ENCODE measurements around the gene SPEM2. TPM values are rescaled to one million over a fixed set of nuclear protein-coding genes. Genes with fewer than 3 reads are reported as not detected.

The SPEM2 gene
- total RNA-seq, 1 experiment from 2014 or later, result not detected

DNA sequence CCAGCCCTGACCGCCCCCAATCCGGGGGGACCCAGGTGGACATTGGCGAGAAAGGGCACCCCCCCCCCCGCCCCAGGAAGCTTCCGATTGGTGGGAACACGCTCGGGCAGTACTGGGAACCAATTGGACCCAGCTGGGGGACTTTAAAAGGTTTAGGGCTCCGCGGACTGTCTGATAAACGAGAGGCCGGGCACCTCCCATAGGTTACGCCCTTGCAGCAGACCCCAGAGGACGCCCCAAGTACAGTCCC is 21.8 kb upstream of the SPEM2 start:
- Histone ChIP-seq H2AFZ (ENCODE audit: low read depth, low read length, poor library complexity, severe bottlenecking) (no peak overlapping the region), H3K4me2 (ENCODE audit: low read length) (peak overlapping the region; percentile 81), H3K9me2 (ENCODE audit: insufficient read depth) (no peaks in the 10 kb centered on the region), H3K4me3 (replicated peaks in 1 of 2; ENCODE audit: low read depth in 1 of 2, low read length in 2 of 2) (peak overlapping the region; percentile 61 to 83), H3K36me3 (ENCODE audit: control insufficient read depth in 1 of 2, insufficient read depth in 2 of 2, low read length in 2 of 2) (no peaks in the 10 kb centered on the region), H3K4me1 (ENCODE audit: control insufficient read depth in 1 of 2, insufficient read depth in 2 of 2, low read length in 2 of 2) (peaks cover 33 to 48% of the 10 kb centered on the region in 2 experiments), H3K9me3 (ENCODE audit: control insufficient read depth in 1 of 2, insufficient read depth in 1 of 2, low read depth in 1 of 2, low read length in 2 of 2) (no peaks in the 10 kb centered on the region), H3K9ac (ENCODE audit: low read length) (peak overlapping the region; percentile 69), H3K27ac (ENCODE audit: low read depth, low read length) (peak overlapping the region; percentile 70), H4K20me1 (ENCODE audit: insufficient read depth) (no peaks in the 10 kb centered on the region), H3K27me3 (ENCODE audit: insufficient read depth, low read length) (no peaks in the 10 kb centered on the region), H3K79me2 (ENCODE audit: insufficient read depth, low read length) (peaks cover 8% of the 10 kb centered on the region)
- POLR2A ChIA-PET, result interaction anchor here (0.6 to 2.3 kb wide), 30 partner anchors 9 to 742 kb away, joined by 3 to 33 read pairs (median 4); partner anchors contain the start of genes ACAP1, MPDU1, NAA38 and NEURL4
- intact Hi-C loops (cut with micrococcal nuclease), result no loop called here
- peak; percentile 62 for DNase-seq (ENCODE audit: low read depth, low spot score)
- no TSS peak for BruUV-seq (replicated peaks)
- ATAC-seq, result peak; percentile 58
- RAD21 ChIA-PET (ENCODE audit: low non-redundant PET in 1 of 2, low total read pairs in 2 of 2, uncharacterized antibody in 2 of 2, unreplicated experiment in 2 of 2), result interaction anchor here (1.1 to 1.3 kb wide), 3 partner anchors 9 to 74 kb away, joined by 3 read pairs; partner anchors contain the start of genes NEURL4 (in 1 of the 2) and PLSCR3 (in 1 of the 2)
- TF ChIP-seq EZH2phosphoT487 (IDR thresholded peaks at IDR 0.05; ENCODE audit: borderline replicate concordance) (no peak), ZFX (IDR thresholded peaks at IDR 0.05) (peak; percentile 28; the same call in 1 of the 2 replicates)
- CTCF ChIA-PET, result interaction anchor here (0.6 to 1.4 kb wide), 9 partner anchors 10 to 438 kb away, joined by 3 to 20 read pairs (median 4); partner anchors contain the start of genes PLSCR3, TMEM102, TMEM95 and TNK1

DNA sequence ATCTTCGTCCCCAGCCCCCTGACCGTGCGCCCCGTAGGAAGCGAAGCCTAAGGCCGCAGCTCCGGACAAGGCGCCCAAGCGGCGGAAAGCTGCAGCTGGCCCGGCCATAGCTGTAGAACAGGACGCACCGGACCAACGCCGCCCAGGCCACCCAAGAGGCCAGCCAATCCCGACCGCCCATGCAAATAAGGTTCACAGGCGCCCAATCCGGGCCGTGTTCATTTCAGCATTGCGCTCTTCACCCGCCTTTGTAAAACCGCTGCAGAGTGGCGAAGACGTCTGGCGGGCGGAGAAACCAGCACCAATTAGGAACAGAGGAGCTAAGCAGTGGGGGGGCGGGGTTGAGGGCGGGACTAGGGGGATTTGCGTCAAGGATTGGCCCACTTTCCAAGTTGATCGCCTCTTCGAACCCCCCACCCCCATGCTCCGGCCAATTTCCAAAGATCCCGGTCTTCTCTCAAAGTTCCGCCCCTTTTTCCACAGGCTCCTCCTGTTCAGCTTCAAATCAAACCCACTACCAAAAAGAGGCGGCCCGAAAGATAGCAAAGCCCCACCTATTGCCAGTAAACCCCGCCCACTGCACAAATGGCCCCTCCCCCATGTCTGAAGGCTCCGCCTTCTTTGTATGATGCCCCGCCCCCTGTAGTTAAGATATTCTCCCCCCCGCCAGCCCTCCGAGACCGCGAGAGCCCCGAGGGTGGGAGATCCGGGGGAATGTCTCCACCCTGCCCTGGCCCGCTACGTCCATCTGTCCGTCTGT is 21.3 kb upstream of the SPEM2 start, which contains the start of gene TMEM256:
Gene TMEM256 (minus strand): TSS at position 121 of the 760 bp plus-strand sequence. CDS start 13 bp downstream, at position 108.
- CTCF ChIA-PET, result interaction anchor here (0.6 to 1.4 kb wide), 9 partner anchors 10 to 438 kb away, joined by 3 to 20 read pairs (median 4); partner anchors contain the start of genes PLSCR3, TMEM102, TMEM95 and TNK1
- 0 out of 2 replicates have a peak, but pooled peaks have one; percentile 47 for TF ChIP-seq SIN3A (IDR thresholded peaks at IDR 0.05; ENCODE audit: low read depth)
- TF ChIP-seq SRF (IDR thresholded peaks at IDR 0.05; ENCODE audit: low read depth), result no peak; the same call in 1 of the 2 replicates
- TF ChIP-seq SP1 (IDR thresholded peaks at IDR 0.05; ENCODE audit: low read depth), result peak; percentile 93
- peak; percentile 94 for TF ChIP-seq POLR2AphosphoS5 (IDR thresholded peaks at IDR 0.05; ENCODE audit: low read depth, low read length)
- TF ChIP-seq POLR2A (IDR thresholded peaks at IDR 0.05; ENCODE audit: borderline replicate concordance, extremely low read depth, insufficient read depth, insufficient read length), result peak; percentile 87
- TF ChIP-seq ZNF274 (IDR thresholded peaks at IDR 0.05; ENCODE audit: low read depth, low read length), result no peak
- TF ChIP-seq CBX3 (IDR thresholded peaks at IDR 0.05; ENCODE audit: low read depth), result no peak
- no peak for TF ChIP-seq EZH2 (IDR thresholded peaks at IDR 0.05)
- TF ChIP-seq YY1 (IDR thresholded peaks at IDR 0.05; ENCODE audit: extremely low read depth, insufficient replicate concordance, low read depth, low read length), result peak; percentile 86
- RAD21 ChIA-PET (ENCODE audit: low non-redundant PET in 1 of 2, low total read pairs in 2 of 2, uncharacterized antibody in 2 of 2, unreplicated experiment in 2 of 2), result interaction anchor here (0.5 to 1.3 kb wide), 4 partner anchors 10 to 123 kb away, joined by 3 read pairs; partner anchors contain the start of genes NEURL4 (in 1 of the 2), PLSCR3 (in 1 of the 2) and SLC2A4 (in 1 of the 2)

More for the DNA sequence above, 21.3 kb upstream of the SPEM2 start, which contains the start of gene TMEM256:
- BruUV-seq (replicated peaks), result no TSS peak
- ATAC-seq, result peak; percentile 88
- H3K27ac ChIP-seq (ENCODE audit: low read depth, low read length), result peak within 1 kb of the TSS; percentile 70
- intact Hi-C loops (cut with micrococcal nuclease), result loop anchor here (1.0 kb wide), 1 partner anchor 31 kb away; the partner anchor contains the start of gene TMEM102
- H4K20me1 ChIP-seq (ENCODE audit: insufficient read depth), result no peaks in the 10 kb centered on the region
- peak within 1 kb of the TSS; percentile 61 to 83 for H3K4me3 ChIP-seq (replicated peaks in 1 of 2; ENCODE audit: low read depth in 1 of 2, low read length in 2 of 2)
- peaks cover 33 to 48% of the 10 kb centered on the region in 2 experiments for H3K4me1 ChIP-seq (ENCODE audit: control insufficient read depth in 1 of 2, insufficient read depth in 2 of 2, low read length in 2 of 2)
- DNase-seq (ENCODE audit: low read depth, low spot score), result peak; percentile 98
- no peaks in the 10 kb centered on the region for H3K9me3 ChIP-seq (ENCODE audit: control insufficient read depth in 1 of 2, insufficient read depth in 1 of 2, low read depth in 1 of 2, low read length in 2 of 2)
- H3K4me2 ChIP-seq (ENCODE audit: low read length), result peak within 1 kb of the TSS; percentile 81
- no peaks in the 10 kb centered on the region; a peak in 1 of 4 replicates for H3K36me3 ChIP-seq (ENCODE audit: control insufficient read depth in 1 of 2, insufficient read depth in 2 of 2, low read length in 2 of 2)
- peak within 1 kb of the TSS; percentile 84 for H3K9ac ChIP-seq (ENCODE audit: low read length)
- POLR2A ChIA-PET, result interaction anchor here (0.6 to 2.3 kb wide), 32 partner anchors 9 to 453 kb away, joined by 3 to 33 read pairs (median 4); partner anchors contain the start of genes ACAP1, MPDU1, NAA38 and NEURL4
- H3K79me2 ChIP-seq (ENCODE audit: insufficient read depth, low read length), result peaks cover 8% of the 10 kb centered on the region
- no peaks in the 10 kb centered on the region for H3K27me3 ChIP-seq (ENCODE audit: insufficient read depth, low read length)
- H3K9me2 ChIP-seq (ENCODE audit: insufficient read depth), result no peaks in the 10 kb centered on the region
- H2AFZ ChIP-seq (ENCODE audit: low read depth, low read length, poor library complexity, severe bottlenecking), result no peak within 1 kb of the TSS

Data from HCT116 (cell line).